GM18867 (cell line): ENCODE results near the gene TMTC2.
"Not testable (repeated sequence)": the region's sequence is repeated elsewhere in the genome, so short reads cannot be mapped to it uniquely, and the experiment has no call there.

ENCODE experiments used
- ATAC-seq: cut with Tn5 transposase; IDR thresholded peaks from one replicate; pipeline ENCODE4 v1.9.1; 2021; ENCODE audit warnings: mild to moderate bottlenecking, moderate library complexity; ENCODE audit not compliant: unreplicated experiment

The TMTC2 gene

GRCh38 chr12:82835217-82835616 is 148.5 kb downstream of the TMTC2 start:
- ATAC-seq = no peak

DNA sequence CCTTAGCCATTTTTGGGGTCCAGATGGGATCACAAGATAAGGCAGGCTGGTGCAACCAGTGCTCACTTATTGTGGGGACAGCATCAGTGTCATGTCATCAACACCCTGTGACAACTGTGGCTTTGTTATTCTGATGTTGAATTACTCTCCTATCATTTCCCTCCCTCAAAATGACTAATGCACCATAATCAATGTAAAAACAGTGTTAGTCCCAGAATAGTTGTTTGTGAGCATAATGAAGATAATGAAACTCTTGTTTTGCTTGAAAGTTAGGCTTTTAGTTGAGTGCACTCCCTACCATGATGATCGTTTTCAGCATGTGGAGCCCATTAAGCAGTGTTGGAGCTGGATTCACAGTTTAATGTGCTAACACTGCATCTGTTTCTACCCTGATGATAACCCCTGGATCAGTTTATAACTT is 151.4 kb downstream of the TMTC2 start:
- ATAC-seq = no peak

DNA sequence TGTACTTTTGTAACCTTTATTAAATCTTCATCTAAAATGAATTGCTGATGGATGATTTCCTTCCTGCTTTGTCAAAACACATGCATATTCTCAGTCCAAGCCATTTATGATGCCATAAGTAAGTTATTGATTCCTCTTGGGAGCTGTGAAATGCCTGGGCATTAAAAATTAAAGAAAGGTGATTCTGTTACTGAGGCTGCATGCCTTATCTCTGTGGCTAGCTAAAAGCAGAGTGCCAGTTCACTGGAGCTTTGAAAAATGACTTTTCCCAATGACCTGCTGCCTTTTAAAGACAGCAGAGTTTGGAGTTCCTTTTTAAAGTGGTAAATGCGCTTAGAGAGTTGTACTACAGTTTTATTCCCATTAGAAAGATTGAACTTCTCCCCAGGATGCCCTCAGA is 152.1 kb downstream of the TMTC2 start:
- ATAC-seq = no peak

DNA sequence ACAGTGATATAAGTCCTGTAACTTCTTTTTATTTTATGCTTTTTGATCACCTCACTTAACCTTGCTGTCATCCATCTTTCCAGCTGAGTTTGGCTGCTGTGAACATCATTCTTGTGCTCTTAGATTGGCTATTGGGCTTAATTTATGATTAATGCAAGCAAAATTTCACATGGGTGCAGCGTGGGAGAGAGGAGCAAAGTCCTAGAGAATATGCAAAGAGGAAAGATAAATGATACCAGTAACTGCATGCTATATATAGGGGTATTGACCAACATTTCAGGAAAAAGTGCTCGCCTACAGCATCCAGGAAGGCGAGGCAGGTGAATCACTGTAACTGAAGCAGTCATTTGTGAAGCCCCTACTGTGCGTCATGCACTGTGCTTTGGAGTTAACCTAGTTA is 153.1 kb downstream of the TMTC2 start:
- no peak for ATAC-seq

- ATAC-seq = no peak
Measured at GRCh38 chr12:82841487-82841904, 154.8 kb downstream of the TMTC2 start.

- ATAC-seq = no peak
Measured at GRCh38 chr12:82842480-82842879, 155.8 kb downstream of the TMTC2 start.

- not testable (repeated sequence) for ATAC-seq
Measured at GRCh38 chr12:82845076-82845475, 158.4 kb downstream of the TMTC2 start.

- no peak for ATAC-seq
Measured at GRCh38 chr12:82848845-82849244, 162.1 kb downstream of the TMTC2 start.

DNA sequence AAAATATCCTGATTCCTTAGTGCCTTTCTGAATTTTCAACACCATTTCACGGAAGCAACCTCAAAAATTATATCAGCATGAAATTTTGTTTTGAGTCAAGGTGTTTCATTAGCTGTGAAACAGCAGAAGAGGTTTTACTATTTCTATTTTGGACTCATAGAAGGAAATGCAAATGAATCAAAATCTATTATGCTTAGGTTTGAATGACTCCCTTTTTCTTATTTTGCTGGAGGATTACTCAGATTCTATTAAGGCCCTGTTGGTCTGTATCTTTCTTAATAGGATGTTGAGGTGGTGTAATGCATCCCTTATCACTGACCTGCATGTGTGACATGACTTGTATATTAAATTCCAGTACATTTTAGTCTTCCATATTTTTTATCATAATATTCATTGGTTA is 165.8 kb downstream of the TMTC2 start:
- ATAC-seq = peak; percentile 61

DNA sequence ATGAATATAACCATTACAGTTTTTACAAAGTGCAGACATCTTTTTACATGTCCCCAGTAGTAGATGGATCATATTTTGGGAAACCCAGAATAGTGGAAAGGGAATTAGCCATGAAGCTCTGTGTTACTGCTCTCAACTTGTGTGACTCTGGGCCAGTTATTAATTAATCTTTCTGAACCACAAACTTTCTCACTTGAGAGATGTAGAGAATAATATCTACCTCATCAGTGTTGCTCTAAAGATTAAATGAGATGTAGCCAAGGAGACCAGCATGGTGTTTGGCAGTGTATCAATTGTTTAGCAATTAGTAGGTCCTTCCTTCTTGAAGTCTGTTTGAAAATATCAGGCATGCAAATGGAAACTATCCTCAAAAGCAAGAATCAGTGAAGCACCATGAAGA is 169.2 kb downstream of the TMTC2 start:
- peak; percentile 68 for ATAC-seq

GRCh38 chr12:82857276-82857675 is 170.6 kb downstream of the TMTC2 start:
- ATAC-seq = no peak

- no peak for ATAC-seq
Measured at GRCh38 chr12:82857911-82858533, 171.3 kb downstream of the TMTC2 start.

DNA sequence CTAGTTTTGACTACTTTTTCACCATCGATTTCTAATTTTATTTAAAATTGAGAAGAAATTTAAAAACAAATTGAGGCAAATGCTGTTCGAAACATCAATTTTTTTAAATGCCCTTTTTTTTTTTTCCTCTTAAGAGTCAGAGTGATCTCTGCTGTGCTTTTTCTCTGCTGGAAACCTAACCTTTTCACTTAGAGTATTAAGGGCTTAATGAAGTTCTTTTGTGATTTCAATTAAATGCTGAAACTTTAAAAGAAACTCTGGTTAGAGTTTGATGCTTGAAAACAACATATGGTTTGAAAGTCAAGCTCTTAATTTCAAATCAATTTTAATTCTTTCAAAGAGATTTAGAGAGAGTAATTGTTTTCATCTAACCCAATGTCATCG is 171.8 kb downstream of the TMTC2 start:
- no peak for ATAC-seq

- no peak for ATAC-seq
Measured at GRCh38 chr12:82862069-82862841, 175.5 kb downstream of the TMTC2 start.

- ATAC-seq = no peak
Measured at GRCh38 chr12:82862876-82863649, 176.4 kb downstream of the TMTC2 start.

GRCh38 chr12:82866227-82866775 is 179.6 kb downstream of the TMTC2 start:
- ATAC-seq = no peak

DNA sequence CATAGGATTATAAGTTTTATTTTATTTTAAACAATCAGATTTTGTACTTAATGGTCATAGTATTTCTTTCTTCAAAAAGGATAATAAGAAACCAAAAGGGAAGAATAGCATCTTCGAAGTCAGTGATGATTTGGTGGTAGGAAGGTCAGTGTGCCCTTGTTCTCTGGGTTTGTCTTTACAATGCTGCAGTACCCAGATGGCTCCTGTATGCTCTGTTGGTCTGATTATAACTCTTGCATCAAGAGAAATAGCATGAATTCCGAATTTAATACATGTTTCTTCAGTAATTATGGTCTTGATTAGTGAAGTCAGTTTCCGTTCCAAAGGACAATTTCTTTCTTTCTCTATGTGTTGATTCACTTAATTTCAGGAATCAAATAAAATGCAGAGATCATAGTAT is 180.2 kb downstream of the TMTC2 start:
- no peak for ATAC-seq

GRCh38 chr12:82867762-82868500 is 181.2 kb downstream of the TMTC2 start:
- no peak for ATAC-seq

DNA sequence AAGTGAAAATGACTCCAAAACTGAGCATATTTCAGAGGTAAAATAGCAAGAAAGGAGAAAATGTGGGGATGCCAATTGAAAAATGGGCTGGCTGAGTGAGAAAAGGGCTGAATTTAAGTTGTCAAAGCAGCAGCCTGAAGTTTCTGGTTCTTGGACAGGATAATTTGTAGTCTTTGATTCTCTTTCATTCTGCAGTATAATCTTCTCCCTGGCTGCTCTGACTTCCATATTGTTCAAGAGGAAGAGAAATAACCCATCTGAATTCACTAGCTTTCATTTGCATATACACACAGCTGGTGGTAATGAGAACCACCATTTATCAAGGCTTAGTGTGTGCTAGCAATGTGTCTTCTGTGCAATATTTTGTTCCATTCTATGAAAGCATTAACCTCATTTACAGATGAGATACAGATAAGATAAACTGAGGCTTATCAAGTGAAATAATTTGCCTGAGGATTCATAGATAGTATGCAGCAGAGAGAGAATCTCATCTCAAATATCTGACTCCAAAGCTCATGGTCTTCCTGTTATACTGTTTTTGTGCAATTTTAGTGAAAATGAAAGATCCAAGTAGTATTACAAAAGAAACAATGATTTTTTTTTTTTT is 184.2 kb downstream of the TMTC2 start:
- peak; percentile 94 for ATAC-seq

DNA sequence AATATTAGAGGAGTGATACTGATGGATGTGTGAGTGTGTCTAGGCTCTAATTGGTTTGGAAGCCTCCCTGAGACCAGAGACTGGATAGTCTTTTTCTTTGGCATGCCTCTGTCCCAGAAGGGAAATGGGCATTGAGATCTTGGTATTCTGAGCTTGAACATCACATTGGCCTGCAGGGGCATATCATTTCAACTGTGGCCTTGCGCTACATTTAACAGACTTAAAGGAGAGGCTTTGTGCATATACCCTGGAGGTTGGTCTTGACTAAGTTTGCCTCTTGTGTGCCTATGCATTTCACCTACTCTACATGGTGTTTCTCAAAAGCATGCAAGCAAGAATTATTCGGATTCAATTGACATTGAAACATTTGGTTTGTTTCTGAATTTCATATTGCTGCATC is 185.4 kb downstream of the TMTC2 start:
- ATAC-seq = no peak
